Trophoblast cell (in vitro differentiated cells and primary cell): ENCODE results near the gene CENPU.
A peak's percentile ranks its signal among the peaks of the same experiment; 100 is the strongest.

Experiments used
- DNase-seq, 2 donors: peaks; one replicate each; pipeline ENCODE4 v3.0.0-alpha.2; 2016
- H2AFZ ChIP-seq: 2 replicates; pipeline ENCODE4 v1.6.1; 2013; ENCODE audit warnings: low read length, moderate library complexity, mild to moderate bottlenecking; ENCODE audit not compliant: insufficient read depth, poor library complexity
- H2AK5ac ChIP-seq: 2 replicates; pipeline ENCODE4 v1.6.1; 2013; ENCODE audit warnings: mild to moderate bottlenecking, low read length
- H2BK120ac ChIP-seq: 2 replicates; pipeline ENCODE4 v1.6.1; 2013; ENCODE audit warnings: low read length, mild to moderate bottlenecking, moderate library complexity; ENCODE audit not compliant: insufficient read depth, poor library complexity
- H2BK12ac ChIP-seq: 2 replicates; pipeline ENCODE4 v1.6.1; 2013; ENCODE audit warnings: mild to moderate bottlenecking, low read length, moderate library complexity
- H2BK5ac ChIP-seq: 2 replicates; pipeline ENCODE4 v1.6.1; 2013; ENCODE audit warnings: low read length, low read depth, moderate library complexity, mild to moderate bottlenecking; ENCODE audit not compliant: poor library complexity
- H3K14ac ChIP-seq: 2 replicates; pipeline ENCODE4 v1.6.1; 2013; ENCODE audit warnings: mild to moderate bottlenecking, low read length
- H3K18ac ChIP-seq: 2 replicates; pipeline ENCODE4 v1.6.1; 2013; ENCODE audit warnings: mild to moderate bottlenecking, low read length
- H3K23ac ChIP-seq: 2 replicates; pipeline ENCODE4 v1.6.1; 2013; ENCODE audit warnings: low read length
- H3K27ac ChIP-seq: 2 replicates; pipeline ENCODE4 v1.5.1; 2013; ENCODE audit warnings: low read depth, mild to moderate bottlenecking, inconsistent platforms, low read length, moderate library complexity
- H3K27me3 ChIP-seq: 2 replicates; pipeline ENCODE4 v1.6.1; 2013; ENCODE audit warnings: inconsistent platforms, mild to moderate bottlenecking, low read length, moderate library complexity; ENCODE audit not compliant: insufficient read depth
- H3K36me3 ChIP-seq, 2 experiments: 1 replicate in 1 of 2; 2 replicates in 1 of 2; pipeline ENCODE4 v1.6.1; 2013; ENCODE audit warnings: low read length in 2 of 2, mild to moderate bottlenecking in 2 of 2, moderate library complexity in 1 of 2; ENCODE audit not compliant: insufficient read depth in 2 of 2, control insufficient read depth in 1 of 2
- H3K4ac ChIP-seq: 2 replicates; pipeline ENCODE4 v1.6.1; 2013; ENCODE audit warnings: low read depth, mild to moderate bottlenecking, low read length, moderate library complexity
- H3K4me1 ChIP-seq, 2 experiments: 1 replicate in 1 of 2; 2 replicates in 1 of 2; pipeline ENCODE4 v1.6.1; 2013; ENCODE audit warnings: low read length in 2 of 2, mild to moderate bottlenecking in 2 of 2, moderate library complexity in 1 of 2; ENCODE audit not compliant: insufficient read depth in 2 of 2, control insufficient read depth in 1 of 2
- H3K4me2 ChIP-seq: 2 replicates; pipeline ENCODE4 v1.6.1; 2013; ENCODE audit warnings: inconsistent platforms, mild to moderate bottlenecking, low read length, moderate library complexity
- H3K4me3 ChIP-seq: 2 replicates; pipeline ENCODE4 v1.5.1; 2013; ENCODE audit warnings: mild to moderate bottlenecking, low read depth, low read length, inconsistent platforms
- H3K79me1 ChIP-seq: one replicate; pipeline ENCODE4 v1.6.1; 2013; ENCODE audit warnings: low read length
- H3K79me2 ChIP-seq: 2 replicates; pipeline ENCODE4 v1.6.1; 2013; ENCODE audit warnings: low read length, mild to moderate bottlenecking; ENCODE audit not compliant: control insufficient read depth, insufficient read depth, poor library complexity
- H3K9ac ChIP-seq: 2 replicates; pipeline ENCODE4 v1.6.1; 2013; ENCODE audit warnings: mild to moderate bottlenecking, low read length
- H3K9me3 ChIP-seq: 2 replicates; pipeline ENCODE4 v1.6.1; 2013; ENCODE audit warnings: low read depth, mild to moderate bottlenecking, control low read depth, inconsistent platforms, low read length; ENCODE audit not compliant: insufficient read depth
- H4K12ac ChIP-seq: 2 replicates; pipeline ENCODE4 v1.6.1; 2013; ENCODE audit warnings: low read depth, mild to moderate bottlenecking, low read length, moderate library complexity
- H4K8ac ChIP-seq: 2 replicates; pipeline ENCODE4 v1.6.1; 2013; ENCODE audit warnings: low read depth, mild to moderate bottlenecking, low read length, moderate library complexity
- H4K91ac ChIP-seq: one replicate; pipeline ENCODE4 v1.6.1; 2013; ENCODE audit warnings: low read depth, mild to moderate bottlenecking, low read length, moderate library complexity
- WGBS: extraction: QIAGEN DNeasy Blood & Tissue Kit; methylation state at CpG from one replicate; pipeline ENCODE4 v1.1.7; 2013; ENCODE audit warnings: missing lambda C conversion rate; ENCODE audit not compliant: insufficient read length, insufficient coverage; ENCODE audit errors: extremely low coverage; 5-methylcytosine and 5-hydroxymethylcytosine counted together

CENPU gene

GRCh38 chr4:184671101-184671500 lies 62.8 kb downstream of the CENPU start:
- Histone ChIP-seq H2AFZ (no peak overlapping the region), H3K36me3 (peaks cover 6 to 11% of the 10 kb centered on the region in 2 experiments), H3K14ac (no peak overlapping the region), H2AK5ac (no peak overlapping the region), H3K23ac (no peak overlapping the region), H3K4ac (no peak overlapping the region), H3K9me3 (no peaks in the 10 kb centered on the region), H2BK12ac (no peak overlapping the region), H4K8ac (no peak overlapping the region), H4K12ac (no peak overlapping the region), H3K18ac (no peak overlapping the region), H3K79me1 (no peaks in the 10 kb centered on the region), H3K4me1 (peaks cover 0 to 4% of the 10 kb centered on the region in 2 experiments), H3K79me2 (no peaks in the 10 kb centered on the region), H3K27ac (no peak overlapping the region), H2BK5ac (no peak overlapping the region), H3K4me2 (no peak overlapping the region), H4K91ac (no peak overlapping the region), H3K27me3 (no peaks in the 10 kb centered on the region), H2BK120ac (no peak overlapping the region), H3K4me3 (no peak overlapping the region), H3K9ac (no peak overlapping the region)
- no peak for DNase-seq
- no CpG with 5 or more reads among the region's 9 CpGs for WGBS

- Histone ChIP-seq H3K14ac (no peak overlapping the region), H2BK5ac (no peak overlapping the region), H3K18ac (no peak overlapping the region), H2BK120ac (no peak overlapping the region), H3K36me3 (peaks cover 6 to 11% of the 10 kb centered on the region in 2 experiments), H3K27ac (no peak overlapping the region), H4K12ac (no peak overlapping the region), H3K79me2 (no peaks in the 10 kb centered on the region), H3K79me1 (no peaks in the 10 kb centered on the region), H4K91ac (no peak overlapping the region), H3K27me3 (no peaks in the 10 kb centered on the region), H2BK12ac (no peak overlapping the region), H4K8ac (no peak overlapping the region), H3K4me3 (no peak overlapping the region), H3K23ac (no peak overlapping the region), H3K9me3 (no peaks in the 10 kb centered on the region), H2AFZ (no peak overlapping the region), H3K4me1 (peaks cover 0 to 4% of the 10 kb centered on the region in 2 experiments), H3K4me2 (no peak overlapping the region), H3K4ac (no peak overlapping the region), H2AK5ac (no peak overlapping the region), H3K9ac (no peak overlapping the region)
- peak; percentile 45 to 70 for DNase-seq
- WGBS, result no CpG with 5 or more reads among the region's 7 CpGs
Observed at GRCh38 chr4:184669251-184669650, 64.6 kb downstream of the CENPU start.

GRCh38 chr4:184668511-184669114 lies 65.3 kb downstream of the CENPU start:
- Histone ChIP-seq H3K4ac (no peak overlapping the region), H2AK5ac (no peak overlapping the region), H3K4me1 (peaks cover 0 to 4% of the 10 kb centered on the region in 2 experiments), H3K27me3 (no peaks in the 10 kb centered on the region), H3K4me2 (no peak overlapping the region), H2BK12ac (no peak overlapping the region), H2AFZ (no peak overlapping the region), H4K91ac (no peak overlapping the region), H3K9me3 (no peaks in the 10 kb centered on the region), H3K79me1 (no peaks in the 10 kb centered on the region), H2BK120ac (no peak overlapping the region), H3K9ac (no peak overlapping the region), H3K14ac (no peak overlapping the region), H3K18ac (no peak overlapping the region), H4K12ac (no peak overlapping the region), H2BK5ac (no peak overlapping the region), H3K4me3 (no peak overlapping the region), H3K36me3 (peaks cover 6 to 11% of the 10 kb centered on the region in 2 experiments), H3K23ac (no peak overlapping the region), H3K27ac (no peak overlapping the region), H3K79me2 (no peaks in the 10 kb centered on the region), H4K8ac (no peak overlapping the region)
- no peak for DNase-seq
- WGBS, result no CpG with 5 or more reads among the region's 9 CpGs

- WGBS, result no CpG with 5 or more reads among the region's 9 CpGs
- Histone ChIP-seq H3K27me3 (no peaks in the 10 kb centered on the region), H3K14ac (no peak overlapping the region), H3K27ac (no peak overlapping the region), H3K4me1 (peaks cover 0 to 4% of the 10 kb centered on the region in 2 experiments), H4K91ac (no peak overlapping the region), H2AFZ (no peak overlapping the region), H3K9ac (no peak overlapping the region), H3K79me2 (no peaks in the 10 kb centered on the region), H4K12ac (no peak overlapping the region), H3K4me2 (no peak overlapping the region), H3K4ac (no peak overlapping the region), H2BK120ac (no peak overlapping the region), H4K8ac (no peak overlapping the region), H2AK5ac (no peak overlapping the region), H3K36me3 (peaks cover 6 to 11% of the 10 kb centered on the region in 2 experiments), H3K18ac (no peak overlapping the region), H3K4me3 (no peak overlapping the region), H2BK5ac (no peak overlapping the region), H3K23ac (no peak overlapping the region), H3K79me1 (no peaks in the 10 kb centered on the region), H2BK12ac (no peak overlapping the region), H3K9me3 (no peaks in the 10 kb centered on the region)
- no peak for DNase-seq
Observed at GRCh38 chr4:184668096-184668495, 65.8 kb downstream of the CENPU start.
